Colonic mucosa (tissue), 4 donors: ENCODE results near the gene CHMP6. TPM values are rescaled to one million over a fixed set of nuclear protein-coding genes. Genes with fewer than 3 reads are reported as not detected.
A peak's percentile ranks its signal among the peaks of the same experiment; 100 is the strongest.

Experiments
- DNase-seq: peaks from one replicate; pipeline ENCODE4 v3.0.0-alpha.2; 2020
- H3K27ac ChIP-seq: fragments of 200-600 bp; one replicate; pipeline ENCODE4 v1.8.0; 2021
- H3K27me3 ChIP-seq: fragments of 200-600 bp; one replicate; pipeline ENCODE4 v1.8.0; 2021
- H3K36me3 ChIP-seq: fragments of 200-600 bp; one replicate; pipeline ENCODE4 v1.8.0; 2021
- H3K4me1 ChIP-seq: fragments of 200-600 bp; one replicate; pipeline ENCODE4 v1.8.0; 2021; ENCODE audit warnings: mild to moderate bottlenecking
- H3K4me3 ChIP-seq: fragments of 200-600 bp; one replicate; pipeline ENCODE4 v1.8.0; 2021
- H3K9ac ChIP-seq, 2 donors: one replicate each; pipeline ENCODE4 v1.7.0; 2013; ENCODE audit warnings: control low read depth in 2 of 2, low read depth in 2 of 2, low read length in 2 of 2
- H3K9me3 ChIP-seq: fragments of 200-600 bp; one replicate; pipeline ENCODE4 v1.8.0; 2021
- CTCF ChIP-seq: fragments of 200-600 bp; IDR thresholded peaks from one replicate; pipeline ENCODE4 v1.8.0; 2022; ENCODE audit warnings: antibody characterized with exemption, mild to moderate bottlenecking
- intact Hi-C: fragments of 100-400 bp; cut with DNase I; formaldehyde crosslinking; loops from one replicate; pipeline ENCODE4 v1.14.1; 2022
- total RNA-seq, 2 donors: library from RNA; stranded (reverse); fragmentation: NEBNext Ultra II Directional in 1 of 2; extraction: Animal tissue kit (Norgen Biotek cat#: 25700) in 1 of 2; gene quantifications; one replicate each; pipeline ENCODE4 v1.2.1, GENCODE V29; 2021
- donor health status: healthy.
- donor health status: DM: no; HTN: no; CAD: no.
- donor health status: DM: no; HTN: no; CAD: no.

CHMP6 gene
- total RNA-seq, 2 donors from 2014 or later, result 29.1 to 43.5 TPM

GRCh38 chr17:80998118-80998747 lies 6.6 kb downstream of the CHMP6 start:
- Histone ChIP-seq H3K27ac (no peak overlapping the region), H3K4me3 (no peak overlapping the region), H3K27me3 (no peaks in the 10 kb centered on the region), H3K4me1 (peaks cover 37% of the 10 kb centered on the region), H3K9me3 (no peaks in the 10 kb centered on the region), H3K36me3 (peaks cover 28% of the 10 kb centered on the region), H3K9ac (no peak overlapping the region)
- no peak for TF ChIP-seq CTCF
- intact Hi-C loops, result no loop called here
- DNase-seq, result no peak

- Histone ChIP-seq H3K36me3 (peaks cover 28% of the 10 kb centered on the region), H3K9me3 (no peaks in the 10 kb centered on the region), H3K27ac (no peak overlapping the region), H3K4me3 (no peak overlapping the region), H3K9ac (no peak overlapping the region), H3K4me1 (peaks cover 38% of the 10 kb centered on the region), H3K27me3 (peaks cover 3% of the 10 kb centered on the region)
- TF ChIP-seq CTCF, result no peak
- no peak for DNase-seq
- intact Hi-C loops, result no loop called here
These were observed 7.3 kb downstream of the CHMP6 start for GRCh38 chr17:80998748-80999535.

GRCh38 chr17:80999536-81000333 lies 8.1 kb downstream of the CHMP6 start:
- intact Hi-C loops, result no loop called here
- no peak for TF ChIP-seq CTCF
- Histone ChIP-seq H3K27me3 (peaks cover 11% of the 10 kb centered on the region), H3K4me3 (no peak overlapping the region), H3K36me3 (peaks cover 28% of the 10 kb centered on the region), H3K4me1 (peaks cover 43% of the 10 kb centered on the region), H3K27ac (no peak overlapping the region), H3K9ac (peak overlapping the region; percentile 30 to 74), H3K9me3 (no peaks in the 10 kb centered on the region)
- no peak for DNase-seq

- peaks cover 17% of the 10 kb centered on the region for H3K27me3 ChIP-seq
- H3K36me3 ChIP-seq, result peaks cover 28% of the 10 kb centered on the region
- peak overlapping the region; percentile 63 for H3K27ac ChIP-seq
- intact Hi-C loops, result no loop called here
- peak overlapping the region; percentile 30 to 74 for H3K9ac ChIP-seq
- no peaks in the 10 kb centered on the region for H3K9me3 ChIP-seq
- no peak for DNase-seq
- TF ChIP-seq CTCF, result no peak
- peaks cover 43% of the 10 kb centered on the region for H3K4me1 ChIP-seq
- H3K4me3 ChIP-seq, result no peak overlapping the region
These were observed 8.6 kb downstream of the CHMP6 start for GRCh38 chr17:81000334-81000630.

- no peak for TF ChIP-seq CTCF
- DNase-seq, result peak; percentile 86
- Histone ChIP-seq H3K27ac (peak overlapping the region; percentile 63), H3K4me3 (no peak overlapping the region), H3K9ac (peak overlapping the region; percentile 16 to 74), H3K36me3 (peaks cover 28% of the 10 kb centered on the region), H3K4me1 (peaks cover 43% of the 10 kb centered on the region), H3K27me3 (peaks cover 17% of the 10 kb centered on the region), H3K9me3 (no peaks in the 10 kb centered on the region)
- intact Hi-C loops, result no loop called here
These were observed 9.2 kb downstream of the CHMP6 start for GRCh38 chr17:81000631-81001357.
